SK-N-SH (cell line): ENCODE measurements around the gene GLG1. TPM values are rescaled to one million over a fixed set of nuclear protein-coding genes. Genes with fewer than 3 reads are reported as not detected.
A peak's percentile ranks its signal among the peaks of the same experiment; 100 is the strongest.
"Not testable (repeated sequence)": the region's sequence is repeated elsewhere in the genome, so short reads cannot be mapped to it uniquely, and the experiment has no call there.

Source experiments
- CTCF ChIA-PET: fragments of 300-600, 350-600 bp; formaldehyde crosslinking; extraction: SDS; loops from one replicate; lab custom pipeline; 2021; lab: Yijun Ruan, JAX
- POLR2A ChIA-PET: fragments of 350-600 bp; sonication (Branson Sonifier 250); formaldehyde crosslinking; extraction: SDS; loops from one replicate; lab custom pipeline; 2020; ENCODE audit warnings: antibody characterized with exemption, inconsistent platforms; lab: Yijun Ruan, JAX
- DNase-seq: peaks from one replicate; pipeline ENCODE4 v3.0.0; 2012
- H2AFZ ChIP-seq: fragments of 200-600 bp; sonication (generic); 2 replicates; pipeline ENCODE4 v1.8.1; 2016; ENCODE audit warnings: antibody characterized with exemption, mild to moderate bottlenecking, low read depth
- H3F3A ChIP-seq: fragments of 200-600 bp; sonication (generic); replicated peaks from 2 replicates; pipeline ENCODE3; 2016; ENCODE audit warnings: antibody characterized with exemption, mild to moderate bottlenecking; ENCODE audit not compliant: insufficient read depth
- H3K27ac ChIP-seq, 2 experiments: fragments of 200-500 bp in 1 of 2; fragments of 200-600 bp in 1 of 2; sonication (Bioruptor generic) in 1 of 2; sonication (generic), shearing (Covaris generic) in 1 of 2; 2 replicates each; pipeline versions ENCODE4 v1.5.1 to v1.6.1; 2014 to 2016; ENCODE audit warnings: low read depth in 2 of 2, inconsistent platforms in 1 of 2, low read length in 1 of 2, mild to moderate bottlenecking in 1 of 2, mixed read lengths in 1 of 2
- H3K27me3 ChIP-seq: fragments of 200-600 bp; sonication (generic), shearing (Covaris generic); 2 replicates; pipeline ENCODE4 v1.6.1; 2016; ENCODE audit warnings: mixed run types; ENCODE audit not compliant: insufficient read depth
- H3K36me3 ChIP-seq, 2 experiments: fragments of 200-500 bp in 1 of 2; fragments of 200-600 bp in 1 of 2; sonication (Bioruptor generic) in 1 of 2; sonication (generic) in 1 of 2; replicated peaks in 1 of 2; 2 replicates each; pipeline versions ENCODE3 to v1.5.1; 2014 to 2016; ENCODE audit warnings: low read length in 1 of 2, mild to moderate bottlenecking in 1 of 2; ENCODE audit not compliant: insufficient read depth in 2 of 2, control insufficient read depth in 1 of 2
- H3K4me1 ChIP-seq, 2 experiments: fragments of 200-500 bp in 1 of 2; fragments of 200-600 bp in 1 of 2; sonication (Bioruptor generic) in 1 of 2; sonication (generic), shearing (Covaris generic) in 1 of 2; 2 replicates each; pipeline versions ENCODE4 v1.5.1 to v1.6.1; 2014 to 2016; ENCODE audit warnings: low read depth in 1 of 2, low read length in 1 of 2, mixed run types in 1 of 2; ENCODE audit not compliant: insufficient read depth in 2 of 2, control insufficient read depth in 1 of 2
- H3K4me2 ChIP-seq: fragments of 200-600 bp; sonication (generic), shearing (Covaris generic); 2 replicates; pipeline ENCODE4 v1.6.1; 2017; ENCODE audit warnings: mixed run types
- H3K4me3 ChIP-seq, 2 experiments: fragments of 200-500 bp in 1 of 2; fragments of 200-600 bp in 1 of 2; sonication (Bioruptor generic) in 1 of 2; sonication (generic), shearing (Covaris generic) in 1 of 2; 2 replicates each; pipeline versions ENCODE4 v1.5.1 to v1.8.1; 2014 to 2016; ENCODE audit warnings: low read depth in 2 of 2, inconsistent platforms in 1 of 2, low read length in 1 of 2, mild to moderate bottlenecking in 1 of 2, mixed read lengths in 1 of 2, moderate library complexity in 1 of 2
- H3K79me2 ChIP-seq: fragments of 200-600 bp; sonication (generic); 2 replicates; pipeline ENCODE4 v1.8.1; 2017; ENCODE audit warnings: mild to moderate bottlenecking; ENCODE audit not compliant: insufficient read depth
- H3K9ac ChIP-seq: fragments of 200-600 bp; sonication (generic); 2 replicates; pipeline ENCODE4 v1.6.1; 2017; ENCODE audit warnings: mixed run types
- H3K9me2 ChIP-seq: fragments of 200-600 bp; sonication (generic); 2 replicates; pipeline ENCODE4 v1.6.1; 2017; ENCODE audit warnings: mixed run types
- H3K9me3 ChIP-seq: fragments of 200-600 bp; sonication (generic); 2 replicates; pipeline ENCODE4 v1.6.1; 2017; ENCODE audit warnings: mixed run types, mild to moderate bottlenecking, moderate library complexity
- H4K20me1 ChIP-seq: fragments of 200-600 bp; sonication (generic); 2 replicates; pipeline ENCODE4 v1.6.1; 2017; ENCODE audit warnings: mild to moderate bottlenecking, mixed run types; ENCODE audit not compliant: insufficient read depth
- EP300 ChIP-seq, 2 experiments: IDR thresholded peaks; 2 replicates each; pipeline versions ENCODE4 v1.4.0 to v1.6.1; 2012; ENCODE audit warnings: borderline replicate concordance in 1 of 2, low read depth in 1 of 2, low read length in 1 of 2
- FOSL2 ChIP-seq: IDR thresholded peaks from 2 replicates; pipeline ENCODE4 v1.4.0; 2012; ENCODE audit warnings: low read depth, mild to moderate bottlenecking, moderate library complexity, borderline replicate concordance
- FOXM1 ChIP-seq: IDR thresholded peaks from 2 replicates; pipeline ENCODE4 v1.4.0; 2012; ENCODE audit warnings: low read depth, mild to moderate bottlenecking
- GATA2 ChIP-seq: sonication (generic); formaldehyde crosslinking; IDR thresholded peaks from 2 replicates; pipeline ENCODE4 v1.5.0; 2020; ENCODE audit warnings: mild to moderate bottlenecking, missing genetic modification reagents
- JUND ChIP-seq: IDR thresholded peaks from 2 replicates; pipeline ENCODE4 v1.4.0; 2012
- NRF1 ChIP-seq: IDR thresholded peaks from 2 replicates; pipeline ENCODE4 v1.6.1; 2012; ENCODE audit warnings: low read depth, mild to moderate bottlenecking, low read length
- PBX3 ChIP-seq: IDR thresholded peaks from 2 replicates; pipeline ENCODE4; 2012
- POLR2AphosphoS5 ChIP-seq: IDR thresholded peaks from 2 replicates; pipeline ENCODE4 v1.6.1; 2012; ENCODE audit warnings: low read depth, low read length
- RCOR1 ChIP-seq: fragments of 150-350 bp; IDR thresholded peaks from 2 replicates; pipeline ENCODE4 v1.6.1; 2017; ENCODE audit warnings: antibody characterized with exemption, low read length
- TCF12 ChIP-seq: IDR thresholded peaks from 2 replicates; pipeline ENCODE4 v1.4.0; 2012
- WGBS: methylation state at CpG from one replicate; pipeline ENCODE4 v1.1.6; 2017; ENCODE audit warnings: low lambda C conversion rate; 5-methylcytosine and 5-hydroxymethylcytosine counted together
- polyA plus RNA-seq, 3 experiments: library from polyadenylated mRNA; depleted of rRNA; stranded (reverse); fragments of >200 nt; gene quantifications; 2 replicates each; pipeline ENCODE4 v1.2.3, GENCODE V29; 2012
- TF ChIP-seq, protein P1 (sequence below): IDR thresholded peaks from 2 replicates; pipeline ENCODE4 v1.6.1; 2012; ENCODE audit warnings: mild to moderate bottlenecking, low read depth, low read length, moderate library complexity
- TF ChIP-seq, protein P2 (sequence below): fragments of 150-350 bp; IDR thresholded peaks from 2 replicates; pipeline ENCODE4 v1.6.1; 2017; ENCODE audit warnings: antibody characterized with exemption, low read length, low read depth, borderline replicate concordance

The GLG1 gene
- polyA plus RNA-seq, 1 of the 3 experiments (the other 2 are of a cell fraction), result 71.1 TPM

GRCh38 chr16:74534650-74535049 lies 72.3 kb downstream of the GLG1 start:
- H3K36me3 ChIP-seq, H4K20me1 ChIP-seq, CTCF ChIA-PET, H3K4me2 ChIP-seq, H3K27me3 ChIP-seq, DNase-seq, H3K9me2 ChIP-seq, H3K9me3 ChIP-seq, H3K79me2 ChIP-seq, H3K4me1 ChIP-seq, H3F3A ChIP-seq, H2AFZ ChIP-seq: not testable (repeated sequence)
- 20% methylated on average over 3 of the region's 4 CpGs for WGBS
- TF ChIP-seq FOSL2 (peak; percentile 22; the same call in 1 of the 2 replicates), TCF12 (peak; percentile 25; the same call in 1 of the 2 replicates), JUND (peak; percentile 27; the same call in 1 of the 2 replicates), GATA2 (CRISPR knock-in tag) (0 out of 2 replicates have a peak, but pooled peaks have one; percentile 15)
- TF ChIP-seq, all 33 proteins: peak for 4; not testable (repeated sequence) for 29
- H3K9ac ChIP-seq, H3K4me3 ChIP-seq, H3K27ac ChIP-seq, POLR2A ChIA-PET: not testable (repeated sequence)

GRCh38 chr16:74524926-74525325 lies 82.0 kb downstream of the GLG1 start:
- Histone ChIP-seq H3K36me3 (peaks cover 0 to 14% of the 10 kb centered on the region in 2 experiments), H3K9me2 (no peaks in the 10 kb centered on the region), H2AFZ (no peak overlapping the region), H3K4me1 (peaks cover 4 to 16% of the 10 kb centered on the region in 2 experiments; a peak in 2 of 4 replicates), H3K4me2 (no peak overlapping the region), H3K4me3 (no peak overlapping the region), H4K20me1 (no peaks in the 10 kb centered on the region), H3K9me3 (no peaks in the 10 kb centered on the region), H3K27ac (no peak overlapping the region), H3K27me3 (no peaks in the 10 kb centered on the region), H3K9ac (no peak overlapping the region), H3F3A (peaks cover 2% of the 10 kb centered on the region), H3K79me2 (no peaks in the 10 kb centered on the region; the same call in 1 of the 2 replicates)
- ChIA-PET CTCF (no interaction called here), POLR2A (no interaction called here)
- DNase-seq, result no peak
- TF ChIP-seq GATA2 (CRISPR knock-in tag) (no peak), PBX3 (no peak), FOXM1 (no peak)

GRCh38 chr16:74524117-74524516 lies 82.8 kb downstream of the GLG1 start:
- Histone ChIP-seq H3K36me3 (peaks cover 0 to 14% of the 10 kb centered on the region in 2 experiments), H3K4me1 (peaks cover 4 to 16% of the 10 kb centered on the region in 2 experiments; a peak in 2 of 4 replicates), H3K27ac (no peak overlapping the region), H3F3A (peaks cover 7% of the 10 kb centered on the region), H3K4me2 (no peak overlapping the region), H2AFZ (no peak overlapping the region), H3K27me3 (no peaks in the 10 kb centered on the region), H3K9ac (no peak overlapping the region), H3K4me3 (no peak overlapping the region), H4K20me1 (no peaks in the 10 kb centered on the region), H3K9me3 (no peaks in the 10 kb centered on the region), H3K79me2 (no peaks in the 10 kb centered on the region; the same call in 1 of the 2 replicates), H3K9me2 (no peaks in the 10 kb centered on the region)
- CTCF ChIA-PET, result interaction anchor here (0.6 kb wide), 2 partner anchors 10 to 24 kb away, joined by 3 read pairs; no protein-coding TSS in a partner anchor
- no peak for DNase-seq
- POLR2A ChIA-PET, result no interaction called here
- WGBS, result 95% methylated on average over 5 of the region's 5 CpGs
- TF ChIP-seq FOXM1, result no peak
- no peak for TF ChIP-seq EP300 (IDR thresholded peaks at IDR 0.05; ENCODE audit: borderline replicate concordance in 1 of 2, low read depth in 1 of 2, low read length in 1 of 2)
- TF ChIP-seq, protein P1, sequence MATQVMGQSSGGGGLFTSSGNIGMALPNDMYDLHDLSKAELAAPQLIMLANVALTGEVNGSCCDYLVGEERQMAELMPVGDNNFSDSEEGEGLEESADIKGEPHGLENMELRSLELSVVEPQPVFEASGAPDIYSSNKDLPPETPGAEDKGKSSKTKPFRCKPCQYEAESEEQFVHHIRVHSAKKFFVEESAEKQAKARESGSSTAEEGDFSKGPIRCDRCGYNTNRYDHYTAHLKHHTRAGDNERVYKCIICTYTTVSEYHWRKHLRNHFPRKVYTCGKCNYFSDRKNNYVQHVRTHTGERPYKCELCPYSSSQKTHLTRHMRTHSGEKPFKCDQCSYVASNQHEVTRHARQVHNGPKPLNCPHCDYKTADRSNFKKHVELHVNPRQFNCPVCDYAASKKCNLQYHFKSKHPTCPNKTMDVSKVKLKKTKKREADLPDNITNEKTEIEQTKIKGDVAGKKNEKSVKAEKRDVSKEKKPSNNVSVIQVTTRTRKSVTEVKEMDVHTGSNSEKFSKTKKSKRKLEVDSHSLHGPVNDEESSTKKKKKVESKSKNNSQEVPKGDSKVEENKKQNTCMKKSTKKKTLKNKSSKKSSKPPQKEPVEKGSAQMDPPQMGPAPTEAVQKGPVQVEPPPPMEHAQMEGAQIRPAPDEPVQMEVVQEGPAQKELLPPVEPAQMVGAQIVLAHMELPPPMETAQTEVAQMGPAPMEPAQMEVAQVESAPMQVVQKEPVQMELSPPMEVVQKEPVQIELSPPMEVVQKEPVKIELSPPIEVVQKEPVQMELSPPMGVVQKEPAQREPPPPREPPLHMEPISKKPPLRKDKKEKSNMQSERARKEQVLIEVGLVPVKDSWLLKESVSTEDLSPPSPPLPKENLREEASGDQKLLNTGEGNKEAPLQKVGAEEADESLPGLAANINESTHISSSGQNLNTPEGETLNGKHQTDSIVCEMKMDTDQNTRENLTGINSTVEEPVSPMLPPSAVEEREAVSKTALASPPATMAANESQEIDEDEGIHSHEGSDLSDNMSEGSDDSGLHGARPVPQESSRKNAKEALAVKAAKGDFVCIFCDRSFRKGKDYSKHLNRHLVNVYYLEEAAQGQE, result no peak
- no peak for TF ChIP-seq RCOR1
- TF ChIP-seq, protein P2, sequence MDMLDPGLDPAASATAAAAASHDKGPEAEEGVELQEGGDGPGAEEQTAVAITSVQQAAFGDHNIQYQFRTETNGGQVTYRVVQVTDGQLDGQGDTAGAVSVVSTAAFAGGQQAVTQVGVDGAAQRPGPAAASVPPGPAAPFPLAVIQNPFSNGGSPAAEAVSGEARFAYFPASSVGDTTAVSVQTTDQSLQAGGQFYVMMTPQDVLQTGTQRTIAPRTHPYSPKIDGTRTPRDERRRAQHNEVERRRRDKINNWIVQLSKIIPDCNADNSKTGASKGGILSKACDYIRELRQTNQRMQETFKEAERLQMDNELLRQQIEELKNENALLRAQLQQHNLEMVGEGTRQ, result no peak
- no peak for TF ChIP-seq POLR2AphosphoS5
- no peak for TF ChIP-seq PBX3
- TF ChIP-seq JUND, result no peak
- no peak for TF ChIP-seq TCF12
- no peak for TF ChIP-seq NRF1
